Measurements from ENCODE around the gene ZNF526.
"Not testable (repeated sequence)": the region's sequence is repeated elsewhere in the genome, so short reads cannot be mapped to it uniquely, and the experiment has no call there.

Gene ZNF526

GRCh38 chr19:42266105-42266504 lies 46.0 kb downstream of the ZNF526 start:
- DNase-seq (ENCODE audit: low spot score) = not testable (repeated sequence)

DNA sequence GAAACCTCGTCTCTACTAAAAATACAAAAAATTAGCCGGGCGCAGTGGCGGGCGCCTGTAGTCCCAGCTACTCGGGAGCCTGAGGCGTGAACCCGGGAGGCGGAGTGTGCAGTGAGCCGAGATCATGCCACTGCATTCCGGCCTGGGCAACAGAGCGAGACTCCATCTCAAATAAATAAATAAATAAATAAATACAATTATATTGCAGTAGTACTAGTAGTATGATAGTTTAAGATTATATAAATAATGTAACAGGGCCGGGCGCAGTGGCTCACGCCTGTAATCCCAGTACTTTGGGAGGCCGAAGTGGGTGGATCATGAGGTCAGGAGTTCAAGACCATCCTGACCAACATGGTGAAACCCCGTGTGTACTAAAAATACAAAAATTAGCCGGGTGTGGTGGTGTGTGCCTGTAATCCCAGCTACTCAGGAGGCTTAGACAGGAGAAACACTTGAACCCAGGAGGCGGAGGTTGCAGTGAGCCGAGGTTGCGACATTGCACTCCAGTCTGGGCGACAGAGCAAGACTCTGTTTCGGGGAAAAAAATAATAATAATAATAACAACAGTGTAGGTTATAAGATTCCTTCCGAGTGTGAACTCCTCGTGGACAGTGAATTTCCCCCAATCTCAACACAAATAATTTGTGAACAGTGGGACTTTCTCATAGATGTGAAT lies 47.0 kb downstream of the ZNF526 start:
- DNase-seq (ENCODE audit: low spot score) = not testable (repeated sequence)

DNA sequence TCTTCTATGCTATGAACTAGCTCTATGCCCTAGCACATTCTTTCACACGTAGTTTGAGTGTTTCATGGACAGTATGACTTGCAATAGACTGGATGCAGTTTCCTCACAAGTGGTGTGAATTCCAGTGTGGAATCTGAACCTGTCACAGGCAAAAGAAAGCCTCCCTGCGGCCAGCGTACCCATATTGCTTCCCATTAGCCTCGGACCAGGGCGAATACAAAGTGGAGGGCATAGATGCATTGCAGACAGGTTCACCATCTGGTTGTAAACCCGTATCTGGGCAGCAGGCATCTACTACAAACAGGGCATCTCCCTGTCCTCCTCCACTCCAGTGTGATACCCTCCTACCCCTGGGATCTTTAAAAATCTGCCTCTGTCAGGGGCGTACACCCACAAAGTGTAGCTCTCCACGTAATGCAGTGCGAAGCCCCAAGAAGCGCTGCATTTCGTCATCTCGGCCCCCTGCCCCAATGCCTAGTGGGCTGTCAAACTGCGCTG lies 47.6 kb downstream of the ZNF526 start:
- no peak for DNase-seq (ENCODE audit: low spot score)

DNA sequence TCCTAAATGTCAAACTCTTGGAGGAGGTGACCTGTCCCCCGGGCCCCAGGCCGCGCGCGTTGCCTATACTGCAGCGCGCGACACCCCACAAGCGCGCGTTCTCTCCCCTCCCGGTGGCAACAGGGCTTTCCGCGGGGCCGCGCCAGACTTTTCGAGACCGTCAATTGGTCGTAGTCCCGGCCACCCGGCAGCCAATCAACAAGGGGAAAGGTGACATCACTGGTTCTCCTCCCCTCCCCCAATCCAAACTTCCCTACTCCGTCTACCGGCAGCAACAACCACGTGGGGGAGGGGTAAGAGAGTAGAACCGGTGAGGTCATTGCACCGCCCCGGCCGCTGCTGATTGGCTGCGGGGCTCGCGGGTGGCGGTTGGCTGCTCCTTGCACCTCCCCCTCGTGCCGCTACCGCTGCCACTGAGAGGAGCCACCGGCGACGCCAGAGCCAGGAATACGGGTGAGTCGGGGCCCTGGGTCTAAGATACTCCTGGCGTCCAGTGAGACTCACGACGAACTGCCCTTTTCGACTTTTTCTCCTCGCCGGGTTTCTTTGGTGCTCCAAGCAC lies 48.1 kb downstream of the ZNF526 start:
- peak; percentile 100 for DNase-seq (ENCODE audit: low spot score)

GRCh38 chr19:42268704-42269477 lies 48.8 kb downstream of the ZNF526 start, which contains the start of gene CIC:
Gene CIC, plus strand, starts transcription at chr19:42269252. Its CDS starts 2,532 bp downstream, at chr19:42271784.
- DNase-seq (ENCODE audit: low spot score) = peak; percentile 100

GRCh38 chr19:42269478-42270345 lies 49.6 kb downstream of the ZNF526 start:
- no peak for DNase-seq (ENCODE audit: low spot score)

DNA sequence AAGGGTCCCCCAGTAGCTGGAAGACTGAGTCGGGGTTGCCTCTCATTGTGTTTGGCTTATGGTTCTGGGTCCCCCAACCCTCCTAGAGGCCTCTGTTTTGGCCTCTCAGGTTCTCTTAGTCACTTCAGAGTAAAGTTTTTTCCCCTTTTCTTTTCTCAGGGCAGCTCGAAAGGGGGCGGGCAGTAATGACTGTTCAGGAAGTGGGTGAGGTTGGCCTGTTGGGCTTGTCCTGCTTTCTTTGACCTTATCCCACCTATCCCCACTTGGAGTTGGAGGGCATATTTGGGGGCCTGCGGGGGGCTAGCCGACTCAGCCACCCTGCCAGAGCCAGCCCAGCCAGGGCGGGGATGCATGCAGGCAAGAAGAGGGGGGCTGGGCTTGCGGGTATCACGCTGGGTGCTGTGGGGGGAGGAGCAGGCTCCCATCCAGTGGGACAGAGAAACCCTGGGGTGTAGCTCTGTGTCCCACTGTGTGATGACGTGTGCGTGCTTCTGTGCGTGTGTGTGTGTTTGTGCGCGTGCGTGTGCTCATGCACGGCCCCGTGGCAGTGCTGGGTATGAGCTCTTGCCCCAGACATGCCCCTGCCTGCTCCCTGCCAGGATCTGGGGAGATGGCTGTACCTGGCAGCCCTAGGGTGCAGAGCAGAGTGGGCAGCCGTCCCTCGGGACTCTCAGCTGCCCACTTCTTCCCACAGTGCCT lies 50.4 kb downstream of the ZNF526 start:
- DNase-seq (ENCODE audit: low spot score) = peak; percentile 68

DNA sequence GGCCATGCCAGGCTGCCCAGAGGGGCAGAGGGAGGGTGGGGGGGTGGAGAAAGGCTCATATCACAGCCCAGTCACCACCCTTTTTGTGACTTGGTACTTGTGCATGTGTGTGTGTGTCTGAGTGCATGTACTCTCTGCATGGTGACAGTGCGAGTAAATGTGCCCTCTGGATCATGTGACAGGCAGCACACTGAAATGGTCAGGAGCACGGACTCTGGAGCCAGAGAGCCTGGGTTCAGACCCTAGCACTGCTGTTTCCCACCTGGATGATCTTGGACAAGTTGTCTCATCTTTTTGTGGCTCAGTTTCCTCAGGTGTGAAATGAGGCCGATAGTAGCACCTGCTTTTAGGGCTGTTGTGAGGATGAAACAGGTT lies 50.9 kb downstream of the ZNF526 start:
- no peak for DNase-seq (ENCODE audit: low spot score)

DNA sequence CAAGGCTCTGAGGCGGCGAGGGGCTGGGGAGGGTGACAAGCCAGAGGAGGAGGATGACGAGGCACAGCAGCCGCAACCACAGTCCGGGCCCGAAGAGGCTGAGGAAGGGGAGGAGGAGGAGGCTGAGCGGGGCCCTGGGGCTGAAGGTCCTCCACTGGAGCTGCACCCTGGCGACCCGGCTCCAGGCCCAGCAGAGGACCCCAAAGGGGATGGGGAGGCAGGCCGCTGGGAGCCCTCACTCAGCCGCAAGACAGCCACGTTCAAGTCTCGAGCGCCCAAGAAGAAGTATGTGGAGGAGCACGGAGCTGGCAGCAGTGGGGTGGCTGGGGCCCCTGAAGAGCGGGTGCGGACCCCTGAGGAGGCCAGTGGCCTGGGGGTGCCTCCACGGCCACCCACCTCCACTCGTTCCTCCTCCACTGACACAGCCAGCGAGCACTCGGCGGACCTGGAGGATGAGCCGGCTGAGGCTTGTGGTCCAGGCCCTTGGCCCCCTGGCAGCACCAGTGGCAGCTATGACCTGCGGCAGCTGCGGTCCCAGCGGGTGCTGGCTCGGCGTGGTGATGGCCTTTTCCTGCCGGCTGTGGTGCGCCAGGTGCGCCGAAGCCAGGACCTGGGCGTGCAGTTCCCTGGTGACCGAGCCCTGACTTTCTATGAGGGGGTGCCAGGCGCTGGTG lies 51.9 kb downstream of the ZNF526 start:
- DNase-seq (ENCODE audit: low spot score) = no peak

GRCh38 chr19:42272535-42272897 lies 52.4 kb downstream of the ZNF526 start:
- no peak for DNase-seq (ENCODE audit: low spot score)

GRCh38 chr19:42272989-42273406 lies 52.9 kb downstream of the ZNF526 start:
- DNase-seq (ENCODE audit: low spot score) = no peak

- no peak for DNase-seq (ENCODE audit: low spot score)
Measured at GRCh38 chr19:42273407-42274064, 53.4 kb downstream of the ZNF526 start.

- DNase-seq (ENCODE audit: low spot score) = no peak
Measured at GRCh38 chr19:42274065-42274682, 54.1 kb downstream of the ZNF526 start.

DNA sequence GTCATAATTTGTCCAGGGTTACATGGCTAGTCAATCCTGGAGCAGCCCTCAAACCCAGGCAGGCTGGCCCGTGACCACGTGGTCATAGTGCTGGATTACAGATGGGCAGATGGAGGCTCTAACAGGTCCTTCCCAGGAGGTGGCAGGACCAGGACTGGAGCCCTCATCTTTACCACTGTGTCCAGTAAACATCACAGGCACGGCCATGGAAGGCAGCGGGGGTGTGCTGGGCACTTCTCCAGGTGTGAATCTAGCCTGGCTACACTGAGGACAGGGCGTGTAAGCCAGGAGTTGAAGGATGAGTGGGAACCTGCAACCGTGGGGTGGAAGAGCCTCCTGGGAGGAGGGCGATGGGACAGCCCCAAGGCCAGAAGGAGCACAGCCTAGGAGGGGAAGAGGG lies 55.0 kb downstream of the ZNF526 start:
- no peak for DNase-seq (ENCODE audit: low spot score)

- no peak for DNase-seq (ENCODE audit: low spot score)
Measured at GRCh38 chr19:42275517-42275916, 55.4 kb downstream of the ZNF526 start.

- DNase-seq (ENCODE audit: low spot score) = no peak
Measured at GRCh38 chr19:42276284-42276683, 56.2 kb downstream of the ZNF526 start.

- DNase-seq (ENCODE audit: low spot score) = peak; percentile 78
Measured at GRCh38 chr19:42276821-42277220, 56.7 kb downstream of the ZNF526 start.
